HG02623 (cell line): Measurements from ENCODE around the gene GAS7.

Experiments
- ATAC-seq: cut with Tn5 transposase; IDR thresholded peaks from one replicate; pipeline ENCODE4 v1.9.1; 2021; ENCODE audit warnings: moderate library complexity; ENCODE audit not compliant: unreplicated experiment

GAS7 gene

DNA sequence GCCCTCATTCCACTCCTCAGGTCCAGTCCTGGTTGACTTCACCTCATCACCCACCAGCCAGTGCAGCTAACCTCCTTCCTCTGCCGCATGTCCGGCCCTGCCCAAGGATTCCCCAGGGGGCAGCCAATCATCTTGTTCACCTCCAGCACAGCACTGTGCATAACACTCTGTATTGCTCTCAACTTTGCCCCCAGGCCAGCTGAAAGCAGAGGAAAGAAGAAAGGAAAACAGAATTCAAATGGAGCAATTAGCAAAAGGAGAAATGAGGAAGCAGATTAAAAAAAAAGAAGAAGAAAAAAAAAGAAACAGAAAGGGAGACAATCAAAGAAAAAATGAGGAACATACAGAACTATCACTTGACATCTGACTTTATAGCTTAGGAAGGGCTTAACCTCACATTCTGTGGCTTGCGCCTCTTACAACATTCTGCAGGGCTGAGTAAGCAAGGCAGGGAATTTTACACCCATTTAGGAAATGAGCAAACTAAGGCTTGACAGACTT lies 26.1 kb downstream of the GAS7 start:
- ATAC-seq, result no peak

DNA sequence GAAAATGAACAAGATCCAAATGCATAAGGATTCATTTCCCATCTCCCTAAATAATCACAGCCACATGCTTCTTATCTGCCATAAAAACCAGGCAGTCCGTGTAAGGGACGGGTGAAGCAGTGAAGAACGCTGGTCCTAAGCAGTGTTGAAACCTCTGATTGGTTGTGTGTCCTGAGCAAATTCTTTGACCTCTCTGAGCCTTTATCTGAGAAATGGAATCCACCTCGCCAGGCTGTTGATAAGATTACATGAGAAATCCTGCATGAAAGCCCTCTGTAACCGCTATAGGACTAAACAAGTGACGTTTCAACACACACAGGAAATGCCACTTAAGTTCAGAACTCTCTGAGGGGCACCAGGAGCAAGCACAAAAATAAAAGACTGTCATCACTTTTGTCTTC lies 26.8 kb downstream of the GAS7 start:
- no peak for ATAC-seq

DNA sequence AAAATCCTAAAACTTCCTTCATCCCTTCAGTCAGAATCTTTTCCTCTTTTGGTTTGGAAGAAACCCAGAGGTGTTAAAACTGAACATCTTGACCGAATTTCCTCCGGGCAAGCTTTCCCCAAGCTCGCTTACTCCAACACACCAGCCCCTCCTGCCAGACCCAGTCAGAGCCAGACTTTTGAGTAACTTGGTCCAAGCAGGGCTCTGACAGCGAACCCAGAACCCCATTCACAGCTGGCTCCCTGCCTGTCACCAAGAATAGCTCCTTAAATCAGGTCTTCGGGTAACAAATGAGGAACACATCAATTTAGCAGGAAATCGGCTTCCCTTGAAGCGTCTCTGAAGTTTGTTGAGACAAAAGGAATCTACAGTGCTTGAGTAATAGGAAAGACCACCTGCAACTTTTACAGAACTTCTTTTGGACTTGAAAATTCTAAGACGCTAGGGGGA lies 27.3 kb downstream of the GAS7 start:
- no peak for ATAC-seq

DNA sequence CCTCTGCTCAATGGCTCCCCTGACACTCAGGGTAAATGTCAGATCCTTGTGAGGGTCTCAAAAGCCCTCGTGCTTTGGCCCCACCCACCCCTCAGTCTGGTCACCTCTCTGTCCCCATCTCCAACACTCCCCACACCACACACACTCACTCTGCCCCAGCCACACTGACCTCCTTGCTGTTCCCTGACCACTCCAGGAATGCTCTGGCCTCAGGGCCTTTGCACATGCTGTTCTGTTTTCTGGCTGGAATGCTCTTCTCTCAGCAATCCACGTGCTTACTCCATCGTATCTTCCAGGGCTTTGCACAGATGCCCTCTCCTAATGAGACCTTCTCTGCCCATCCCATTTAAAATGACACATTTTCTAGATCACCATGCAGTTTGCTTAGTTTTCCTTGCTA lies 28.2 kb downstream of the GAS7 start:
- no peak for ATAC-seq

DNA sequence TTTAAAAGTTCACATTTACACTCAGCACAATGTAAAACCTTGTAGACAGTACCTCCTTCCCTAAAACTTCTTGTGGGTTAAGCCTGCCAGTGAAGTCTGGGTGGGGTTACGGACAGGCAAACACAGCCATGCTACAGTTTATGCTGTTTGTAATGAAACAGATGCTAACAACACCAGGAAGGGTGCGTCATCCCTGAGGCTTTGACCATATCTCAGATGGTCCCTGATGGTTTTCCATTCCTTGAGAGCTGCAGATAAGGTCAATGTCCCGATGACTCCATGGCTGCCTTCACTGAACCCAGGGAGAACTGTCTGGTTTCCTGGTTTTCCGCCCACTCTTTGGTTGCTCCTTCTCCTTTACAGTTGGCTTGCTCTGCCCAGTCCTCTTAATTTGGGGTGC lies 29.1 kb downstream of the GAS7 start:
- no peak for ATAC-seq

DNA sequence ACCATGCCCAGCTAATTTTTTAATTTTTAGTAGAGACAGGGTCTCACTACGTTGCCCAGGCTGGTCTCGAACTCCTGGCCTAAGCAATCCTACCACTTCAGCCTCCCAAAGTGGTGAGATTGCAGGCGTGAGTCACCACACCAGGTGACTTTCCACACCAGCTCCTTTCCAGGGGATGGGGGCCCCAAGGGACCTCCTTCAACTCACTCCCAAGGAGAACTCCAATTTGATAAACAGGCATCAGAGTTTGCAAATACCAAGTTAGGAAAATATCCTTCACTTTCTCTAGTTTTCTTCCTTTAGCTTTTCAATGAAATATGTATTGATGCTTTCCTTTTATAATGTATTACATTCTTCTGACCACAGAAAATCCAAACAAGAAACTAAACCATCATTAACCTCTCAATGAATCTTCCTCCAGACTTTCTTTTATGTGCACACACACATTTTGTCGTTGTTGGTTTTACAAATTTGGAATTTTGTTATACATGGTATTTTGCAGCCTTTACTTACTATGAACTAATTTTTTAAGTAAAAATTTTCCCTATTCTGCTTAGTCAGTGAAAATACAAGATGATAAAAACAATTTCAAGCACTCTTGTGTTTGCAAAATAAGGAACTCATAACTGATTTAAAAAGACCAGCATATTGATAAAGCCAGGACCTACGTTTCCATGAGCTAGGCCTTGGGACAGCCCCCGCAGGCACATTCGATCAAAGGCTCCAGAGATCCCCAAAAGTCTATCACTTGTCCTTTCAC lies 32.0 kb downstream of the GAS7 start:
- ATAC-seq, result no peak

DNA sequence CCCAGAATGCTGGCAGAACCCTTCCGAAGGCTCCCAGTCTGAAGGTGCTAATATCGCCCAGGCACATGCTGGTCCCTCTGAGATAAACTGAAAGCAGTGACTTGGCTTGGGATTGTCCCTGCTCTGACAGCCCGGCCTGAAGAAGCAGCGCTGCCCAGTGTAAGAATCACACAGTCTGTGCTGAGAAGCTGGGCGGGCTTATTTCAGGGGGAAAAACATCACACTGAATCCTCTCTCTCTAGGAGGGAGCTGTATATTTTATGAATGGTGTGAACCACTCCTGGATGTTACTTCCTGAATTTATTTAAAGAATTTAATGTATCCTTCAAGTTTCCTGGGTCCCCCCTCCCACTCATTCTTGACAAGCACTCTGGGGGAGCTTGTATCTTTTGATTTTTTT lies 36.3 kb downstream of the GAS7 start:
- ATAC-seq, result no peak

DNA sequence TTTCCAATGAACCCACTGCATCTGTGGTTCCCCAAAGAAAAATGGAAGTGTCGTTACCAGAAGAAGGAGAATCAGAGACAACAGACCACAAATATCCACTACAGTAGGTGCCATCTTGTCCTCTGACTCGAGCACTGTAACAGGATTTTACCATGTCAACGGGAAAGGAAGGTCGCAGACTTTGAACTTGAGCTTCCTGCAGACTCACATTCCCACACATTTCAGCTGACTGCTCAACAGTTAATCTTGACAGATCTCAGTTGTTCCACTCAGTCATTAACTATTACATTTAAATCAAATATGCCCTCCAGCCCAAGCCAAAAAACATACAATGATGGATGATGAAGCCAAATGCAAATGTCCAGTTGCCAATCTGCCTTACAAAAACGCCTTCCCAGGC lies 37.0 kb downstream of the GAS7 start:
- no peak for ATAC-seq

DNA sequence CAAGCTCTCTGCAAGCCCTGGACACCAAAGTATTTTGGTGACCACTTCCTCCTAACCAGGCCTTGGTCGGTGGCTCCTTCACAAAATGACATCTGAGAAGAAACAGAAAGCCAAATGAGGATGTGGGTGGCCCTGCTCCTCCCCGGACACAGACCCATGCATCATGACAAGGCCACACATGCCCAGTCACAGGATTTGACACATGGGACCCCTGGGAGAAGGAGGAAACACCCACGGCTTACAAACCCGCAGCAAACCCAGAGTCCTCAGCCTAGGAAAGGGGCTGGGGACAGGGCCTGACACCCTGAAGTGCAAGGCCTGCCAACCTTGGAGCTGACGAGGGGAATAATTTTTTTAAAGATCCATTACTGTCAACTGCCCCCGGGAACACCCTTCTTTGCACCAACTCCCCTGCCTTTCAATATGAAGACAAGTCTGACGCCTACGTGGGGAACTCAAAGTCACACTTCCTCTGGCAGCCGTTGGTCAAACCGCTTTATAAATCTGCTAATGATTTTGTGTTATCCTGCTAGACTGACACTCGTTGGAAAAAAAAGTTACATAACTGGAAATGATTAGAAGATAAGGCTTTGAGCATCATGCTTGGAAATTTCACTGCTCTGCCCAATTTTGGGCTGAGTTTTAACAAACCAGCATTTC lies 41.3 kb downstream of the GAS7 start:
- ATAC-seq, result peak; percentile 70

DNA sequence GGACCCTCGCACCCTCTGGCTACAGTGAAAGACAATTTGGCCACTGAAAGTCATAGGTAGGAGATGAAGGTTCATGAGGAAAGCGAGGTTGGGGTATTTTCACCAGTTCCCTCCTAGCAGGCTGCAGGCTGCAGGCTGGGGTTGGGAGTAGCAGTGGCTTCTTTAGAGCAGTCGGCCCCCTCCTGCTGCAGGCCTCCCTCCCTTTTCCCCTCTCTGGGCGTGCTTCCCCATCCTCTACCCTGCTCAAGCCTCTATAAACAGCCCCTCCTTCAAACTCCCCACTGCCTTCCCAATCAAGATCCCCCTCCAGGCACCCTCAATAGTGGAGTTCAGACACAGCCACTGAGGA lies 41.8 kb downstream of the GAS7 start:
- ATAC-seq, result peak; percentile 27

DNA sequence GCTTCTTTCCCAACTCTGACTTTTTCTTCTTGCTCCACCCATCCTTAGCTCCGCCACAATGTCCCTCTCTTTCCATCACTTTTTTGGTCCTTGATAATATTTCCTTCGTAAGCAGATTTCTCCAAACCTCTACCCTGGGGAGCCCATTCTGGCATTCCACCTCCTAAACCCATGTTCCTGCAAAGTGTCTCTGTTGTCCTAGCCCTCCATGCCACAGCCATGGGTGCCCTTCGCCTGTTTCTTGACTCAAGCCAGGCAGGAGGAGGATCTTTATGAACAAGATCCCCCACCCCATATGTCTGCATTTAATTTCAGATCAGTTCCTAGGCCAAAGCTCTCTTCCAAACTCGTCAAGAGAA lies 42.4 kb downstream of the GAS7 start:
- no peak for ATAC-seq

DNA sequence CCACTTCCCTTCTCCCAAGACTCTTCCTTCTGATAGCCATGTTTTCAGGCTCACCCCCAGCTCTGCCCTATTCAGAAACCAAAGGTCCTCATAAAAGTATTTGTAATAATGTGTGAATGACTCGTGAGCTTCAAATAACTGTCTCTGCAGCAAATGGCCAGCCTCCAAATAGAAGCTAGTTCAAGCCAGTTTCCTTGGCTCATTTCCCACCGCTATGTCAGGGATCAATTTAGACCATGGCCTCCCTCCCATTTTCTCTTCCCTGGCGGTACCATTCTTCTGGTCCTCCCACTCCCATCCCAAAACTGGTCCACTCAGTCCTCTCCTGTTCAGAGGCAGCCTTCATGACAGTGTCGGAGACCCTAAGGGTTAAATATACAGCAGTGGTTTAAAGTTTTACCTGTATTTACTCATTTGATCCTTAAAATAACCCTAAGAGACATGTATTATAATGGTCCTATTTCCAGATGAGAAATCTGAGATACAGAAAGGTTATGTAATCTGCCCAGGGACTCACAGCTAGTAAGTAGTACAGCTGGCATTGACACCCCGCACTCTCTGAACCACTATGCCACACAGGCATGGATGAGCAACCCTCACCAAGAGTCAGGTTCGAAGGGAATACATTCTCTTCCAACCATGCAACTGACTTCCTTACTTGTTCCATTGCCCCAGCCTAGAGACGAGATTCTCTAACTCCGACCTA lies 42.9 kb downstream of the GAS7 start:
- no peak for ATAC-seq

DNA sequence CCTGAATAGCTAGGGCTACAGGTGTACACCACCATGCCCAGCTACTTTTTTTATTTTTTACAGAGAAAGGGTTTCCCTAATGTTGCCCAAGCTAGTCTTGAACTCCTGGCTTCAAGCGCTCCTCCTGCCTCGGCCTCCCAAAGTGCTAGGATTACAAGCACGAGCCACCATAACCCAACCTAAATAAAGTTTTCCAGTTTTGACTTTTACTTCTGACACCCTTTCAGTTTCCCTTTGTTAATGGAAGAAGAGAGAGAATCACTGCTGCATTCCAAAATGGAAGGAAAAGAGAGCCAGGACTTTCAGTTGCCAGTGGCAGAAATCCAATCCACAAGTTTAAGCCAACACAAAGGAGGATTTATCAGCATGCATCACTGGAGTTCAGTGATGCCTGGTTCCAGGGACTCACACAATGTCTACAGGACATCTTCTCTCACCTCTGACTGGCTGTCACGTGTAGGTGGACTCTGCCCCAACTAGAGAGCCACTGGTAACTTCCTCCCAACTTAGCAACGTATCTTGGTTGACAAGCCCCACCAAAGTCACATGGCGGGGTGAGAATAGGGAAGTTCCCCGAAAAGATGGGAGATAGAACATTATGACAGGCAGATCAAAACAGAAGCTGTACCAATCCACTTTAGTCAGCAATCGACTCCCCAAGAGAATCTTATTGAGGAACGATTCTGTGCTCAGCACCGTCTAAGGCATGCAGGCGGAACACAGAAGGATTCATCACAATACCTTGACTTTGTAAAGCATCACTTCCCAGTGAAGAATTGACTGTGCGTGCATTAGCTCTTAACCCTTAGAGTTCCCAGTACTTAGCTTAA lies 46.5 kb downstream of the GAS7 start:
- no peak for ATAC-seq

DNA sequence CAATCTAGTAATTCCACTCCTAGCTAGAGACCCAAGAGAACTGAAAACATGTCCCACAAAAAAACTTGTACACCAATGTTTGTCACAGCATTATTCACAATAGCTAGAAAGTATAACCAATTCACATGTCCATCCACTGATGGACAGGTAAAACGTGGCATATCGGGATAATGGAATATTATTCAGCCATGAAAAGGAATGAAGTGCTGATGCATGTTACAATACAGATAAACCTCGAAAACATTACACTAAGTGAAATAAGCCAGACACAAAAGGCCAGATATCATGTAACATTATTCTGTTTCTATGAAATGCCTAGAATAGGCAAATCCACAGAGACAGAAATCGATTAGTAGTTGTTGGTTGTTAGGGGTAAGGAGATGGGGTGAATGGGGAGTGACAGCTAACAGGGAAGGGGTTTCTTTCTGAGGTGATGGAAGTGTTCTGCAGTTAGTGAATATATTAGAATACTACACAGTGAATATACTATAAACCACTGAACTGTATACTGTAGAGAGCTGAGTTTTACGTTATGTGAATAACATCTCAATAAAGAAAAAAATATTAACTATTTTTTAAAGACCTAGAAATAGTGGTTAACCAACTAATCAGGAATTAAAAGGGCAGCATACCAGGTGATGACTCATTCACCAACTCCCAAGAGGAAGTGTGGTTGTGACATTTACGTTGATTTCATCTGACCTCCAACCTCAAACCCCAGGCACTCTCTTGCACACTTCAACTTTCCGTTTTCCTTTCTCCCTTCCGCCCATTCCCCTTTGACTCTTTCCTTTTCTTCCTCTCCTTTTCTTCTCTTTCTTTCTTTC lies 48.6 kb downstream of the GAS7 start:
- peak; percentile 52 for ATAC-seq

DNA sequence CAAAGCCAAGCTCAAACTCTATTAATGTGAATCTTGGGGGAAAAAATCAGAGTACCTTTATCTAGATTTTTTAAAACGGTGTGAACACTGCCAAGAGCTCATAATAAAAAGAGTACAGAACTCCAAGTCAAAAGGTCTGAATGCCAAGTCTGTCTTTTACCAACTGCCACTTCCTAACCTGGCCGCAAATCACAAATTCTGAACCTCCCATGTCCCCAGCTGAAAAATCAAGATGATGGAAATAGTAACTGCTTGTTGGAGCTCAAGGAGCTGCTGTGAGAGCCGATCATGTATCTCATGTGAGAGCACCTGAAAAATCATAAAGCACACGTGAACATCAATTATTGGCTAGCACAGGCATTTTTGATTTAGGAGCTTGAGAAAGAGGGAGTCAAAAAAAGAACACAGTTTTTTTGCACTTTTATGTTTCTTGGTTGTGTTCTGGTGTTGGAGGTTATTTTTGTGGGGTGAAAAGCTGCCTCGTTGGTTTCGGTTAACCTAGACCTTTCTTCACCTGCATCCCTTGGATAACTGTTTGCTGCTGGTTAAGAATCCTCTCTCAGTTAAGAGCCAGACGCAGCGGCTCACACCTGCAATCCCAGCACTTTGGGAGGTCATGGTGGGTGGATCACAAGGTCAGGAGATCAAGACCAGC lies 50.5 kb downstream of the GAS7 start:
- ATAC-seq, result no peak

DNA sequence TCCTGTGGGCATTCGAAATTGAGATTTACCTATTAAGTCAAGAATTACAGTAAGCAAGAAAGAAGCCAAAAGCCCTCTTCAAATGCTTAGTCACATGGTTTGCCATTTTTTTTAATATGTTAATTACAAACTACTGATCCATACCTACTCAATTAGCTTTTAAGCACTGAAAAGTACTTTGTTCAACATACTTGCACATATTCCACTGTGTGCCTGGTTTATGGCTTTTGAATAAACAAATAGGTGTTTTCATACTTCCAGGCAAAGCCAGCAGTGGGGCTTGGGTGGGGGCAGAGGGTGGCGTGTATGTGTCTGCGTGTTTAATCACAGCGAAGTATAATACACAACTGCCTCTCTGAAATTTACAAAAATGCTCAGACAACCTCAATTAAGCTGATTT lies 51.4 kb downstream of the GAS7 start:
- no peak for ATAC-seq

DNA sequence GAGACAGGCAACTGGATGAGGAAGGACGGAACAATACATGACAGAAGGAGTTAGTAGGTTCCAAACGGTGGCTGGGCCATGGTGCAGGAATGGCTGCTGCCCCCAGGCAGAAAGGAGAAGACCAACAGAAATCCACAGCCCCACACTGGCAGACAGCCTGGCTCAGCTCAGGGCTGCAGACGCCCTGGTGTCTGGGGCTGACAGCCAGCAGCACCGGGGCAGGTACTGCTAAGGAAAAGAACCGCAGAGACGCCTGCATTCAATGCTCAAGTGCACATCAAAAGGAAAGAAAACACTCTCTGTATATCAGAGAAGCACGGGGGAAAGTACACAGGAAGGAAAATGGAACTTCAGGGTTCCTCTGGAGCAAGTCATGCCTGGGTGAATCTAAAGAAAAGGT lies 53.4 kb downstream of the GAS7 start:
- ATAC-seq, result no peak

DNA sequence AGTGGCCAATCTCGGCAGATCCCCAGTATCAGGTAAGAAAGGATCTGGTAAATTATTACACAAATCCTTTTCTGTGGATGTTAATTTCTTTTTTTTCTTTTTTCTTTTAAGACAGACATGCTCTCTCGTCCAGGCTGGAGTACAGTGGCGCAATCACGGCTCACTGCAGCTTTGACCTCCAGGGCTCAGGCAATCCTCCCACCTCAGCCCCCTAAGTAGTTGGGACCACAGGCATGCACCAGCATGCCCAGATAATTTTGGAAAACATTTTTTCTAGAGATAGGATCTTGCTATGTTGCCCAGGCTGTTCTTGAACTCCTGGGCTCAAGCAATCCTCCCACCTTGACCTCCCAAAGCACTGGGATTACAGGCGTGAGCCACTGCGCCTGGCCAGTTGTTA lies 54.0 kb downstream of the GAS7 start:
- ATAC-seq, result no peak

DNA sequence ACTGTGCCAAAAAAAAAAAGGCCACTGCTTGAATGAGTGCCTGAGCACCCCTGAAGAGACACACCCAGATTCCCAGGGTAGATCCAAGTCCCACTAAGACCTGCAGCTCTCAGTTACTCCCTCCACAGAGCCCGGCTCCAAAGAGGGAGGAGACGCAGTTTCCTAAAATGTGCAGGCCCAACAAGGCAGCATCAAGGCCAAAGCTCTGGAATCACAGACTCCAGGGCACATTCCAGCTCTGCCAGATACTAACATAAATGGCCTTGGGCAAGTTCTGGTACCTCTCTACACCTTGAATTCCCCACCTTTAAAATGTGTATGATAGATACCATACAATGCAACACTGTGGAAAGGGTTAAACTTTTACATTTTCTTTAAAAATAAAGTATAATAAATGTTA lies 57.0 kb downstream of the GAS7 start:
- ATAC-seq, result no peak

DNA sequence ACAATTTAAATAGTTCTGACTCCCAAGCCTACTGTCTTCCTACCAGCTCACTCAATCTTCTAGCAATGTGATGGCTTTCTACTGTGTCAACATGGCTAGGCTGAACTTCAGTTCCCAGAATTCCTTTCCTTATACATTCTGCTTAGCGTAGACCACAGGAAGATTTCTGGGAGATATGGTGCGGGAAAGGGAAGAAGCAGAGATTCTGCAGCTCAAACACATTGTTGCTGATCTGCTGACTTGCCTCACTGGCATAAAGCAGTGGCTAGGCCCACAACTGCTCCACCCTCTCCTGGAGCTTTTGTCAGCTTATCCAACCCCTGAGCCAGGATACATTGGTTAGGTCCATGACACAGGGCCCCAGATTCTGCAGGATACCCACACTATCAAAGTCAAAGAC lies 58.8 kb downstream of the GAS7 start:
- ATAC-seq, result no peak
